SK-N-SH treated with all-trans-retinoic acid at 6 μM for 48 hours (cell line): ENCODE measurements around the gene MPP2.

ENCODE experiments used
- ARNTL ChIP-seq: fragments of 450-650 bp; formaldehyde crosslinking; IDR thresholded peaks from 2 replicates; pipeline ENCODE4 v1.5.0; 2020; ENCODE audit warnings: low read depth, mild to moderate bottlenecking, moderate library complexity, borderline replicate concordance
- ESRRG ChIP-seq: fragments of 250-450 bp; sonication (Bioruptor Pico); IDR thresholded peaks from 2 replicates; pipeline ENCODE4 v1.6.1; 2021; ENCODE audit warnings: mild to moderate bottlenecking
- GLIS3 ChIP-seq: fragments of 250-450 bp; sonication (Bioruptor Pico); IDR thresholded peaks from 2 replicates; pipeline ENCODE4 v1.5.0; 2020; ENCODE audit warnings: mild to moderate bottlenecking, moderate library complexity
- ISL1 ChIP-seq: fragments of 250-450 bp; sonication (Bioruptor Pico); IDR thresholded peaks from 2 replicates; pipeline ENCODE4 v2.1.2; 2022; ENCODE audit warnings: mild to moderate bottlenecking, moderate library complexity
- PPARA ChIP-seq: fragments of 250-450 bp; sonication (Bioruptor Pico); IDR thresholded peaks from 2 replicates; pipeline ENCODE4 v1.5.0; 2020; ENCODE audit warnings: mild to moderate bottlenecking, borderline replicate concordance
- SNAI2 ChIP-seq: fragments of 250-450 bp; sonication (Bioruptor Pico); IDR thresholded peaks from 2 replicates; pipeline ENCODE4 v1.5.0; 2020; ENCODE audit warnings: mild to moderate bottlenecking, moderate library complexity
- ZC3H10 ChIP-seq: fragments of 250-450 bp; sonication (Bioruptor Pico); IDR thresholded peaks from 2 replicates; pipeline ENCODE4 v1.5.1; 2021; ENCODE audit warnings: mild to moderate bottlenecking, moderate library complexity
- ZFP3 ChIP-seq: fragments of 250-450 bp; sonication (Bioruptor Pico); IDR thresholded peaks from 2 replicates; pipeline ENCODE4 v1.5.0; 2020; ENCODE audit warnings: mild to moderate bottlenecking, moderate library complexity
- ZFP30 ChIP-seq: fragments of 450-650 bp; formaldehyde crosslinking; IDR thresholded peaks from 2 replicates; pipeline ENCODE4 v1.5.0; 2022; ENCODE audit warnings: mild to moderate bottlenecking, moderate library complexity
- ZNF8 ChIP-seq: fragments of 450-650 bp; formaldehyde crosslinking; IDR thresholded peaks from 2 replicates; pipeline ENCODE4 v1.5.0; 2020; ENCODE audit warnings: mild to moderate bottlenecking, moderate library complexity
- TF ChIP-seq, protein P1 (sequence below): fragments of 250-450 bp; sonication (Bioruptor Pico); IDR thresholded peaks from 2 replicates; pipeline ENCODE4 v1.5.0; 2020; ENCODE audit warnings: mild to moderate bottlenecking, moderate library complexity
- TF ChIP-seq, protein P2 (sequence below): fragments of 250-450 bp; sonication (Bioruptor Pico); IDR thresholded peaks from 2 replicates; pipeline ENCODE4 v1.8.0; 2021; ENCODE audit warnings: low read depth, mild to moderate bottlenecking, moderate library complexity, borderline replicate concordance
- TF ChIP-seq, protein P3 (sequence below): fragments of 250-450 bp; sonication (Bioruptor Pico); IDR thresholded peaks from 2 replicates; pipeline ENCODE4 v1.8.0; 2020; ENCODE audit warnings: mild to moderate bottlenecking, moderate library complexity, borderline replicate concordance
- TF ChIP-seq, protein P4 (sequence below): fragments of 250-450 bp; sonication (Bioruptor Pico); IDR thresholded peaks from 2 replicates; pipeline ENCODE4 v1.5.1; 2020; ENCODE audit warnings: low read depth, mild to moderate bottlenecking, moderate library complexity

DNA sequence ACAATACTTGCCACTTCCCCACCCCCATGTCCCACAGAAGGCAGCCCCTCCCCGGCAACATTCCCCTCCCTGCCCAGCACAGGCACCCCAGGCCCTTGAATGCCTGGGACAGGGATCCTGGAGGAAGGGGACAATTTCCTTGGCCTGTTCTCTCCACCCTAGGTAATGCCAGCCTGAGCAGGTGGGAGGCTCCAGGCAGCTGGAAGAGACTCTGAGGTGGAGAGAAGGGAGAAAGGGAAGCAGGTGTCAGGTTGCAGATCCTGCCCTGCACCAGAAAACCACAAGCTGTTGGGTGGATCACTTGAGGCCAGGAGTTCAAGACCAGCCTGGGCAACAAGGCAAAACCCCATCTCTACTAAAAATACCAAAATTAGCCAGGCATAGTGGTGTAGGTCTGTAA is 8.9 kb downstream of the MPP2 start:
- no peak for TF ChIP-seq ZFP3 (CRISPR knock-in tag)
- TF ChIP-seq, protein P1, sequence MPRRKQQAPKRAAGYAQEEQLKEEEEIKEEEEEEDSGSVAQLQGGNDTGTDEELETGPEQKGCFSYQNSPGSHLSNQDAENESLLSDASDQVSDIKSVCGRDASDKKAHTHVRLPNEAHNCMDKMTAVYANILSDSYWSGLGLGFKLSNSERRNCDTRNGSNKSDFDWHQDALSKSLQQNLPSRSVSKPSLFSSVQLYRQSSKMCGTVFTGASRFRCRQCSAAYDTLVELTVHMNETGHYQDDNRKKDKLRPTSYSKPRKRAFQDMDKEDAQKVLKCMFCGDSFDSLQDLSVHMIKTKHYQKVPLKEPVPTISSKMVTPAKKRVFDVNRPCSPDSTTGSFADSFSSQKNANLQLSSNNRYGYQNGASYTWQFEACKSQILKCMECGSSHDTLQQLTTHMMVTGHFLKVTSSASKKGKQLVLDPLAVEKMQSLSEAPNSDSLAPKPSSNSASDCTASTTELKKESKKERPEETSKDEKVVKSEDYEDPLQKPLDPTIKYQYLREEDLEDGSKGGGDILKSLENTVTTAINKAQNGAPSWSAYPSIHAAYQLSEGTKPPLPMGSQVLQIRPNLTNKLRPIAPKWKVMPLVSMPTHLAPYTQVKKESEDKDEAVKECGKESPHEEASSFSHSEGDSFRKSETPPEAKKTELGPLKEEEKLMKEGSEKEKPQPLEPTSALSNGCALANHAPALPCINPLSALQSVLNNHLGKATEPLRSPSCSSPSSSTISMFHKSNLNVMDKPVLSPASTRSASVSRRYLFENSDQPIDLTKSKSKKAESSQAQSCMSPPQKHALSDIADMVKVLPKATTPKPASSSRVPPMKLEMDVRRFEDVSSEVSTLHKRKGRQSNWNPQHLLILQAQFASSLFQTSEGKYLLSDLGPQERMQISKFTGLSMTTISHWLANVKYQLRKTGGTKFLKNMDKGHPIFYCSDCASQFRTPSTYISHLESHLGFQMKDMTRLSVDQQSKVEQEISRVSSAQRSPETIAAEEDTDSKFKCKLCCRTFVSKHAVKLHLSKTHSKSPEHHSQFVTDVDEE: no peak
- no peak for TF ChIP-seq ZNF8 (CRISPR knock-in tag)
- TF ChIP-seq, protein P2, sequence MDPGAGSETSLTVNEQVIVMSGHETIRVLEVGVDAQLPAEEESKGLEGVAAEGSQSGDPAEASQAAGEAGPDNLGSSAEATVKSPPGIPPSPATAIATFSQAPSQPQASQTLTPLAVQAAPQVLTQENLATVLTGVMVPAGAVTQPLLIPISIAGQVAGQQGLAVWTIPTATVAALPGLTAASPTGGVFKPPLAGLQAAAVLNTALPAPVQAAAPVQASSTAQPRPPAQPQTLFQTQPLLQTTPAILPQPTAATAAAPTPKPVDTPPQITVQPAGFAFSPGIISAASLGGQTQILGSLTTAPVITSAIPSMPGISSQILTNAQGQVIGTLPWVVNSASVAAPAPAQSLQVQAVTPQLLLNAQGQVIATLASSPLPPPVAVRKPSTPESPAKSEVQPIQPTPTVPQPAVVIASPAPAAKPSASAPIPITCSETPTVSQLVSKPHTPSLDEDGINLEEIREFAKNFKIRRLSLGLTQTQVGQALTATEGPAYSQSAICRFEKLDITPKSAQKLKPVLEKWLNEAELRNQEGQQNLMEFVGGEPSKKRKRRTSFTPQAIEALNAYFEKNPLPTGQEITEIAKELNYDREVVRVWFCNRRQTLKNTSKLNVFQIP (CRISPR knock-in tag): no peak
- TF ChIP-seq, protein P3, sequence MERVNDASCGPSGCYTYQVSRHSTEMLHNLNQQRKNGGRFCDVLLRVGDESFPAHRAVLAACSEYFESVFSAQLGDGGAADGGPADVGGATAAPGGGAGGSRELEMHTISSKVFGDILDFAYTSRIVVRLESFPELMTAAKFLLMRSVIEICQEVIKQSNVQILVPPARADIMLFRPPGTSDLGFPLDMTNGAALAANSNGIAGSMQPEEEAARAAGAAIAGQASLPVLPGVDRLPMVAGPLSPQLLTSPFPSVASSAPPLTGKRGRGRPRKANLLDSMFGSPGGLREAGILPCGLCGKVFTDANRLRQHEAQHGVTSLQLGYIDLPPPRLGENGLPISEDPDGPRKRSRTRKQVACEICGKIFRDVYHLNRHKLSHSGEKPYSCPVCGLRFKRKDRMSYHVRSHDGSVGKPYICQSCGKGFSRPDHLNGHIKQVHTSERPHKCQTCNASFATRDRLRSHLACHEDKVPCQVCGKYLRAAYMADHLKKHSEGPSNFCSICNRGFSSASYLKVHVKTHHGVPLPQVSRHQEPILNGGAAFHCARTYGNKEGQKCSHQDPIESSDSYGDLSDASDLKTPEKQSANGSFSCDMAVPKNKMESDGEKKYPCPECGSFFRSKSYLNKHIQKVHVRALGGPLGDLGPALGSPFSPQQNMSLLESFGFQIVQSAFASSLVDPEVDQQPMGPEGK (CRISPR knock-in tag): no peak
- TF ChIP-seq ESRRG (CRISPR knock-in tag): no peak
- no peak for TF ChIP-seq ISL1 (CRISPR knock-in tag)
- no peak for TF ChIP-seq ARNTL
- TF ChIP-seq GLIS3 (CRISPR knock-in tag): no peak
- no peak for TF ChIP-seq PPARA (CRISPR knock-in tag)
- no peak for TF ChIP-seq ZFP30
- TF ChIP-seq, protein P4, sequence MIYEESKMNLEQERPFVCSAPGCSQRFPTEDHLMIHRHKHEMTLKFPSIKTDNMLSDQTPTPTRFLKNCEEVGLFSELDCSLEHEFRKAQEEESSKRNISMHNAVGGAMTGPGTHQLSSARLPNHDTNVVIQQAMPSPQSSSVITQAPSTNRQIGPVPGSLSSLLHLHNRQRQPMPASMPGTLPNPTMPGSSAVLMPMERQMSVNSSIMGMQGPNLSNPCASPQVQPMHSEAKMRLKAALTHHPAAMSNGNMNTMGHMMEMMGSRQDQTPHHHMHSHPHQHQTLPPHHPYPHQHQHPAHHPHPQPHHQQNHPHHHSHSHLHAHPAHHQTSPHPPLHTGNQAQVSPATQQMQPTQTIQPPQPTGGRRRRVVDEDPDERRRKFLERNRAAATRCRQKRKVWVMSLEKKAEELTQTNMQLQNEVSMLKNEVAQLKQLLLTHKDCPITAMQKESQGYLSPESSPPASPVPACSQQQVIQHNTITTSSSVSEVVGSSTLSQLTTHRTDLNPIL (CRISPR knock-in tag): no peak
- TF ChIP-seq ZC3H10: no peak
- TF ChIP-seq SNAI2: no peak
